ENCODE results near the gene PNPLA7.
"Not testable (repeated sequence)": the region's sequence is repeated elsewhere in the genome, so short reads cannot be mapped to it uniquely, and the experiment has no call there.

The PNPLA7 gene

GRCh38 chr9:137411645-137412380 lies 138.4 kb downstream of the PNPLA7 start:
- peak; percentile 74 for DNase-seq

DNA sequence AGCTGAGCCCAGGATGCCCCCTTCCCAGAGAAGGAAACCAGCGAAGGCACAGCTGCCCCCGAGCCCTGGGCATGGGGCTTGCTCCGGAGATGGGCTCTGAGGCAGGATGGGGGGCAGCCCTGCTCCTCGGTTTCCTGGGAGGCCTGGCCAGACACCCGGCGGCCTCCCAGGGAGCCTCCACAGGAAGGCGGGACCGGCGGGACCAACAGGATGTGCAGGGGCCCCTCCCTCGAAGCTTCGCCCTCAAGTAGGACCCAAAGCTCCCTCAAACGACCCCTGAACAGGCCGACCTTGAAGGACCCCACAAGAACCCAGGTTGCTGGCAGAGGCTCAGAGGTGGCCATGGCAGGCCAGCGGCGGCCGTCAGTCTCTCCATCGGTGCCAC lies 138.9 kb downstream of the PNPLA7 start:
- DNase-seq: no peak

GRCh38 chr9:137410891-137411249 lies 139.3 kb downstream of the PNPLA7 start:
- no peak for DNase-seq

DNA sequence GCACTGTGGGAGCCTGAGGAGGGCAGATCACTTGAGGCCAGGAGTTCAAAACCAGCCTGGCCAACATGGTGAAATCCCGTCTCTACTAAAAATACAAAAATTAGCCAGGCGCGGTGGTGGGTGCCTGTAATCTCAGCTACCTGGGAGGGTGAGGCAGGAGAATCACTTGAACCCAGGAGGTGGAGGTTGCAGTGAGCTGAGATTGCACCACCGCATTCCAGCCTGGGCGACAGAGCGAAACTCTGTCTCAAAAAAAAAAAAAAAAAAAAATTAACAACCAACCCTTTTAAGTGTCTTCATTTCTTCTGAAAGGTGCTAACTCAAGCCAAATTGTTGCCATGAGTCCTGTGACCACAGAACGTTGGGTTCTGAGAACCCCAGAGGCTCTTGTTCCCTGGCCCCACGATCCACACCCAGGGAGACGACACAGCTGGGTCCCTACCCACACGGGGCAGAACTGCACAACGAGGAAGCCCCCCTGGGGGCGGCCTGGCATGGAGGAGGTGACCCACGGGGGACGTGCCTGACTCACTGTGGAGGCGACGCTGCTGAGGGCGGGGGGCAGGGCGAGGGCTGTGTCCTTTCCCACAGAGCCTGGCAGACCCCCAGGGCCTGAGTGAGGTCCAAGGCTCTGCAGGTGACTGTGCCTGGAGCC lies 139.8 kb downstream of the PNPLA7 start:
- DNase-seq: not testable (repeated sequence)

All from GDM1 (cell line).